Stimulated activated CD8-positive, alpha-beta memory T cell treated with anti-CD3 and anti-CD28 coated beads, Interleukin-15, amount 100 ng/mL, for 4 hours (primary cell): Measurements from ENCODE around the gene RAB36.

Experiments used
- DNase-seq, 2 donors: peaks; one replicate each; pipeline ENCODE4 v3.0.0-alpha.2; 2020; ENCODE audit warnings: low read depth in 2 of 2

RAB36 gene

GRCh38 chr22:23205339-23206049 lies 60.2 kb downstream of the RAB36 start:
- no peak for DNase-seq

GRCh38 chr22:23206915-23207314 lies 61.6 kb downstream of the RAB36 start:
- DNase-seq, result no peak

DNA sequence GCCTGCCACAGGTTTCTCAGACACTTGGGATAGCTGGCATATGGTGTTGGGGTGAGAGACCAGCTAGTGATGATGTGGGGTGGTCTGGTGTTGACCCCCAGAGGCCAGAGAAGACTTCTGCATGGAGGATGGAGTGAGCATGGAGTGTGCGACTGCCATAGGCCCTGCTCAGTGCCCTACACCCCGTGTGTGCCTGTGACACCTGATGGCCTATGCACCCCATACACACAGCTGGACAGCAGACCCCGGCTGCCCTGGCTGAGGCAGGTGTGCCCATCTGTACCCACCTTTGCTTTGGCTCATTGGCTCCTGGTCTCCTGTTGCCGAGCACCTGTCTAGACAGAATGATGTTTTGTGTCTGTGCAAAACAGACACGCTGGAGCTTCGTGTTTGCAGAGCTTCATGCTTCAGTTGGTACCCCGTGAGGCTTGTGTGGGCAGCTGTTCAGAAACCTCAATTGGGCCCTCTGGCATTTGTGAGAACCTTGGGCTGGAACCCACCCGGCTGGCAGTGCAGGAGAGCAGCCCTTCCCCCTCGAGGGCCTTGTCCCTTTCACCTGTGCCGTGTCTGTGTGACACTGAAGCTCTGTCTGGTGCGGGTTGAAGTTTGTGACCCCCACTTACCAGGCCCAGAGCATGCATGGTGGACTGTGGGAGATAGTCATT lies 62.6 kb downstream of the RAB36 start:
- no peak for DNase-seq

DNA sequence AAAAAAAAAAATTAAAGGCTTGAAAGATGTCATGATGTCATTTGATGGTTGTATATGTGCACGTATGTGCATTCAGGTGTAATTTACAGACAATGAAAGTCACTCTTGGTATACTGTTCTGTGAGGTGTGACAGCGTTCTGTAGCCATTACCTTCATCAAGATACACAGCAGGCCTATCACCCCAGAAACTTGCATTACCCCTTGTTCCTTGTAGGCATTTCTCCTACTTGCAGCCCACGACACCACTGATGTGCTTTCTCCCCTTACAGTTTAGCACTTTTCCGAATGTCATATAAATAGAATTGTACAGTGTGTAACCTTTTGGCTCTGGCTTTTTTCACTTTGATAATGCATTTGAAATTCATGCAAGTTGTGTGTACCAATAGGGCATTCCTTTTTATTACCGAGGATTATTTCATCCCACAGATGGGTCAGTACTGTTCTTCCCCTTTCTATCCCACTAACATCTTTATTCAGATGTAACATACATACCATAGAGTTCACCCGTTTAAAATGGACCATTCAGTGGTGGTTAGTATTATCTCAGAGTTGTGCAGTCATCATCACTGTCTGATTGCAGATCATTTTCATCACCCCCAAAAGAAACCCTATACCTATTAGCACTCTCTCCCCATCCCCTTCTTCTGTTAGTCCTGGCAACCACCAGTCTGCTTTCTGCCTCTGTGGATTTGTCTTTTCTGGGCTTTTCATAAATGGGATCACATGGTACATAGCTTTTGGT lies 65.3 kb downstream of the RAB36 start:
- DNase-seq, result no peak

DNA sequence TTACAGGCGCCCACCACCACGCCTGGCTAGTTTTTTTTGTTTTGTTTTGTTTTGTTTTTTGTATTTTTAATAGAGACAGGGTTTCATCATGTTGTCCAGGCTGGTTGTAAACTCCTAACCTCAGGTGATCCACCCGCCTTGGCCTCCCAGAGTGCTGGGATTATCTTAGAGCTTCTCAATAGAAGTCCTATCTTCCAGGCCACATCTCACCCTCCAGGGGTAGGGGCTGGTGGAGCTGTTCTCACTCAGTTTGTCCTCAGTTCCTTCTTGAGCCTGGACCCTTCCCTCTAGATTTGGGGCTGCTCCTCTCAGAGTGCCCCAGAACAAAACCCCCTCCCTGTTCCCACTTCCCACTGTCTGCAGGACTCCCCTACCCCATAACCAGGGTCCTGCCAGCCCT lies 66.3 kb downstream of the RAB36 start:
- no peak for DNase-seq

- no peak for DNase-seq
Observed at GRCh38 chr22:23212061-23213021, 67.1 kb downstream of the RAB36 start.

DNA sequence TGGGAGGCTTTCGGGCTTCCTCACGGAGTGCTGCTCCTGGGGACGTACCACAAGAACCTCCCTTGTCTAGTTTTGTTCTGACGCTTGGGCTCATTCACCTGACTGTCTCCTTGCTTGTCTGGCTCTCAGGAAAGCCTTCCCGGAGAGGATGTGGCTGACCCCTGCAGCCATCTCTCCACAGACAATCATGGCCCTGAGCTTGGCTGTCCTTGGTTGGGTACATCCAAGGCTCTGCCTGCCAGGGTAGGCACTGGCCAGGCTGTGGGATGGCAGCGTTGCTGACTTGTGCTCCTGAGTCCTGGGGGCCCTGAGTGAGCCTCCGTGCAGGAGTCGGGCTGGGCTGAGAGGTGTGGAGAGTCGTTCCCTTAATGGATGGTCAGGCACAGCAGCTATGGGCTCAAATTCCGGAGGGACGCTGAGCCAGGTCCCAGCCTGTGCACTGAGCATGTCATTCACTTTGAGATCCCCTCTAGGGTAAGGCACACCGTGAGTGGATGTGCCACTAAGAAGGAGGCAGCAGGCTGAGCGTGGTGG lies 67.8 kb downstream of the RAB36 start:
- DNase-seq, result no peak

- no peak for DNase-seq
Observed at GRCh38 chr22:23213581-23214334, 68.5 kb downstream of the RAB36 start.
